Keratinocyte (primary cell): ENCODE data around the gene DMBX1. TPM values are rescaled to one million over a fixed set of nuclear protein-coding genes. Genes with fewer than 3 reads are reported as not detected.

ENCODE experiments used
- DNase-seq: peaks from one replicate; pipeline ENCODE4 v3.0.0-alpha.2; 2011; ENCODE audit warnings: low read depth, missing footprints, low spot score
- FAIRE-seq: peaks from 2 replicates; lab custom pipeline; 2011; peaks lifted over from hg19 to GRCh38; lab: Jason Lieb, UNC
- H2AFZ ChIP-seq: 2 replicates; pipeline ENCODE4 v1.6.0; 2012; ENCODE audit warnings: low read length, control low read depth, inconsistent platforms; ENCODE audit not compliant: control insufficient read depth
- H3K27ac ChIP-seq: 2 replicates; pipeline ENCODE4 v1.5.1; 2011; ENCODE audit warnings: low read length; ENCODE audit not compliant: control insufficient read depth, insufficient read depth
- H3K27me3 ChIP-seq: 3 replicates; pipeline ENCODE4 v1.6.0; 2011; ENCODE audit warnings: low read length; ENCODE audit not compliant: control insufficient read depth, insufficient read depth; ENCODE audit errors: extremely low read depth
- H3K36me3 ChIP-seq, 2 experiments: 2 replicates in 1 of 2; 3 replicates in 1 of 2; pipeline ENCODE4 v1.5.1; 2011; ENCODE audit warnings: low read length in 2 of 2, mild to moderate bottlenecking in 1 of 2; ENCODE audit not compliant: control insufficient read depth in 2 of 2, insufficient read depth in 2 of 2; ENCODE audit errors: extremely low read depth in 1 of 2
- H3K4me1 ChIP-seq: 3 replicates; pipeline ENCODE4 v1.5.1; 2011; ENCODE audit warnings: low read length; ENCODE audit not compliant: control insufficient read depth, insufficient read depth; ENCODE audit errors: extremely low read depth
- H3K4me2 ChIP-seq: 3 replicates; pipeline ENCODE4 v1.6.0; 2011; ENCODE audit warnings: low read depth, low read length; ENCODE audit not compliant: control insufficient read depth, insufficient read depth; ENCODE audit errors: extremely low read depth
- H3K4me3 ChIP-seq, 3 experiments: fragments of 200-600 bp in 1 of 3; sonication (generic) in 1 of 3; 2 replicates in 2 of 3; 3 replicates in 1 of 3; pipeline ENCODE4 v1.5.1; 2011 to 2016; ENCODE audit warnings: low read length in 3 of 3, mild to moderate bottlenecking in 3 of 3, control low read depth in 2 of 3, inconsistent platforms in 1 of 3, low read depth in 1 of 3, mixed read lengths in 1 of 3, mixed run types in 1 of 3, moderate library complexity in 1 of 3; ENCODE audit not compliant: control insufficient read depth in 2 of 3, insufficient read depth in 2 of 3; ENCODE audit errors: extremely low read depth in 1 of 3
- H3K79me2 ChIP-seq: 2 replicates; pipeline ENCODE4 v1.6.0; 2012; ENCODE audit warnings: low read length; ENCODE audit not compliant: control insufficient read depth, insufficient read depth
- H3K9ac ChIP-seq: 3 replicates; pipeline ENCODE4 v1.6.0; 2011; ENCODE audit warnings: low read length; ENCODE audit not compliant: control insufficient read depth, insufficient read depth; ENCODE audit errors: extremely low read depth
- H3K9me1 ChIP-seq: 3 replicates; pipeline ENCODE4 v1.6.0; 2011; ENCODE audit warnings: low read length; ENCODE audit not compliant: control insufficient read depth, insufficient read depth; ENCODE audit errors: extremely low read depth
- H3K9me3 ChIP-seq: 2 replicates; pipeline ENCODE4 v1.5.1; 2012; ENCODE audit warnings: low read depth, low read length; ENCODE audit not compliant: control insufficient read depth
- H4K20me1 ChIP-seq: 3 replicates; pipeline ENCODE4 v1.6.0; 2011; ENCODE audit warnings: low read length; ENCODE audit not compliant: control insufficient read depth, insufficient read depth; ENCODE audit errors: extremely low read depth
- EZH2 ChIP-seq: IDR thresholded peaks from one replicate; pipeline ENCODE4 v1.6.1; 2012; ENCODE audit warnings: inconsistent platforms, mild to moderate bottlenecking, low read length, moderate library complexity
- dilution Hi-C: fragments of 300-500 bp; cut with MboI; formaldehyde crosslinking; loops from one replicate; pipeline ENCODE4 v1.7.0; 2020; ENCODE audit warnings: low sequenced_read_pairs; ENCODE audit not compliant: extremely low pct_ligation_motif_present
- polyA plus RNA-seq, 5 experiments: library from polyadenylated mRNA; depleted of rRNA in 3 of 5; stranded (reverse) in 3 of 5; stranded (forward) in 1 of 5; unstranded in 1 of 5; fragments of >200 nt; gene quantifications; 1 replicate in 1 of 5; 2 replicates in 3 of 5; 3 replicates in 1 of 5; pipeline versions ENCODE4 v1.2.1 to v1.2.3, GENCODE V29; 2011 to 2012; ENCODE audit warnings: missing spikeins in 2 of 5, low read depth in 1 of 5, low replicate concordance in 1 of 5
- TF ChIP-seq, protein P1 (sequence below), 3 experiments: IDR thresholded peaks in 1 of 3; conservative IDR thresholded peaks in 1 of 3; optimal IDR thresholded peaks in 1 of 3; 2 replicates in 2 of 3; 3 replicates in 1 of 3; pipeline versions ENCODE3 to v1.5.1; 2011; ENCODE audit warnings: low read length in 3 of 3, mild to moderate bottlenecking in 3 of 3, moderate library complexity in 2 of 3, control low read depth in 1 of 3, inconsistent platforms in 1 of 3; ENCODE audit not compliant: insufficient read depth in 2 of 3; ENCODE audit errors: extremely low read depth in 1 of 3

The DMBX1 gene
- polyA plus RNA-seq, 1 donor (not counting 4 experiments of a cell fraction or from before 2014, with no cell fraction given), result not detected

DNA sequence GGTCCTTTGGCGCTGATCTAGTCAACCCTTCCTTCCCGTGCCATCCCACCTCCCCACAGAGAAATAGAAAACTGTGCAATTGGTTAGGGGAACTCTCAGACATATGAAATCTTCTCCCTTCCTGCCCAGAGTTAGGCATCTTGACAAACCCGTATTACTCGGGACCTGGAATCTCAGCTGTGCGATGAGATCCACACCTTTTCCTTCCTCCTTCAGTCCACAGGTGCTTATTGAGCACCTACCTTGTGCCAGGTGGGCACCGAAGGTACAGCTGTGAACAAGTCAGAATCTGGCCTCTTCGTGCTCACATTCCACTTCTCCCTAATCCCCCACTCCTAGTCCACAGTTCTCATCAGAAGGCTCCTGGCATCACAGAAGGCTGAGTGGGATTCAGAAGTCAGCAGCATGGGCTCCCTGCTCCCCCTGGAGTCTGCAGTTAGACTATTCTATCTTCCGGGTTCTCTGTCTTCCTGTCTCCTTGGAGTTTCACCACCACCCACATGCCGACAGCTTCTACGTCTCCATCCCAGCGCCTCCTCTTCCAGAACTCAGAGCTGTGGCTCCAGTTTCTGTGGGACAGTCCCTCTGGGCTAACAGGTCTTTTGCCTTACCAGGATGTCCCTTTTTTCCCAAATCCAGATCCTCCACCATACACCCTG lies 38.8 kb downstream of the DMBX1 start:
- FAIRE-seq, result no peak

DNA sequence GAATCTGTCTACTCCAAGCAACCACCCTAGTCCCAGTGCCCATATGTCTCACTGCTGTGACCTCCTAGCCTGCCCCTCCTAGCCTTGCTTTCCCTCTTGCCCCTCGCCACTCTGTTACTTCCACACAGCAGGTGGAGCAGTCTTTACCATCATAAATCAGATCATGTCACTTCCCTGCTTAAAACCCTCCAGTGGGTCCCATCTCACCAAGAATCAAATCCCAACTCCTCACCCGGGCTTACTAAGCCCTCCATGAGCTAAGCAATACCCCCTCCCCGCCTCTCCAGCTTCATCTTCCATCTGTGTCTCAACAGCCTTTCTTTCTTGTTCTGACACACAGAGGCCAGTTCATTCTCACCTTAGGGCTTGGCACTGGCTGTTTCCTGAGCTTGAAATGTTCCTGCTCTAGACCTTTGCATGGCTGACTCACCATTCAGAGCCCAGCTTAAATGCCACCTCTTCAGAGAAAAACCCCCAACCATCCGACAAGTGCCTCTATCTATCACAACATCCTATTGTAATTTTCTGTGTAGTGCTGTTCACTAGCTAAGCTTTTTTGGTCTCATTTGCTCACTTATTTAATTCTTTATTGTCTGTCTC lies 39.5 kb downstream of the DMBX1 start:
- peaks cover 26% of the 10 kb centered on the region for H3K27me3 ChIP-seq
- no peak for DNase-seq

More for the DNA sequence above, 38.8 kb downstream of the DMBX1 start:
- Histone ChIP-seq H3K27me3 (peaks cover 22% of the 10 kb centered on the region), H4K20me1 (no peaks in the 10 kb centered on the region), H3K9me3 (no peaks in the 10 kb centered on the region), H3K4me1 (peaks cover 14% of the 10 kb centered on the region), H3K4me3 (no peak overlapping the region), H3K27ac (no peak overlapping the region), H3K9ac (no peak overlapping the region), H2AFZ (no peak overlapping the region), H3K79me2 (no peaks in the 10 kb centered on the region), H3K36me3 (no peaks in the 10 kb centered on the region), H3K4me2 (no peak overlapping the region), H3K9me1 (no peaks in the 10 kb centered on the region)
- no peak for DNase-seq
- TF ChIP-seq, protein P1, sequence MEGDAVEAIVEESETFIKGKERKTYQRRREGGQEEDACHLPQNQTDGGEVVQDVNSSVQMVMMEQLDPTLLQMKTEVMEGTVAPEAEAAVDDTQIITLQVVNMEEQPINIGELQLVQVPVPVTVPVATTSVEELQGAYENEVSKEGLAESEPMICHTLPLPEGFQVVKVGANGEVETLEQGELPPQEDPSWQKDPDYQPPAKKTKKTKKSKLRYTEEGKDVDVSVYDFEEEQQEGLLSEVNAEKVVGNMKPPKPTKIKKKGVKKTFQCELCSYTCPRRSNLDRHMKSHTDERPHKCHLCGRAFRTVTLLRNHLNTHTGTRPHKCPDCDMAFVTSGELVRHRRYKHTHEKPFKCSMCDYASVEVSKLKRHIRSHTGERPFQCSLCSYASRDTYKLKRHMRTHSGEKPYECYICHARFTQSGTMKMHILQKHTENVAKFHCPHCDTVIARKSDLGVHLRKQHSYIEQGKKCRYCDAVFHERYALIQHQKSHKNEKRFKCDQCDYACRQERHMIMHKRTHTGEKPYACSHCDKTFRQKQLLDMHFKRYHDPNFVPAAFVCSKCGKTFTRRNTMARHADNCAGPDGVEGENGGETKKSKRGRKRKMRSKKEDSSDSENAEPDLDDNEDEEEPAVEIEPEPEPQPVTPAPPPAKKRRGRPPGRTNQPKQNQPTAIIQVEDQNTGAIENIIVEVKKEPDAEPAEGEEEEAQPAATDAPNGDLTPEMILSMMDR (optimal IDR thresholded peaks at IDR 0.05 in 1 of 3, IDR thresholded peaks at IDR 0.05 in 1 of 3, conservative IDR thresholded peaks at IDR 0.05 in 1 of 3; ENCODE audit: extremely low read depth in 1 of 3, insufficient read depth in 2 of 3, low read length in 3 of 3), result no peak
- no peak for TF ChIP-seq EZH2
- dilution Hi-C loops, result no loop called here

More for the DNA sequence above, 39.5 kb downstream of the DMBX1 start:
- Histone ChIP-seq H3K36me3 (no peaks in the 10 kb centered on the region), H3K4me3 (no peak overlapping the region), H4K20me1 (no peaks in the 10 kb centered on the region), H3K9me1 (no peaks in the 10 kb centered on the region), H2AFZ (no peak overlapping the region), H3K9ac (no peak overlapping the region), H3K27ac (no peak overlapping the region), H3K9me3 (no peaks in the 10 kb centered on the region), H3K4me2 (no peak overlapping the region), H3K79me2 (no peaks in the 10 kb centered on the region), H3K4me1 (peaks cover 7% of the 10 kb centered on the region)
- TF ChIP-seq, protein P1 (optimal IDR thresholded peaks at IDR 0.05 in 1 of 3, IDR thresholded peaks at IDR 0.05 in 1 of 3, conservative IDR thresholded peaks at IDR 0.05 in 1 of 3; ENCODE audit: extremely low read depth in 1 of 3, insufficient read depth in 2 of 3, low read length in 3 of 3), result no peak
- no peak for TF ChIP-seq EZH2
- peak; percentile 52 for FAIRE-seq
- dilution Hi-C loops, result no loop called here
